Measurements from ENCODE around the gene MICB.
"Not testable (repeated sequence)": the region's sequence is repeated elsewhere in the genome, so short reads cannot be mapped to it uniquely, and the experiment has no call there.

Gene MICB

DNA sequence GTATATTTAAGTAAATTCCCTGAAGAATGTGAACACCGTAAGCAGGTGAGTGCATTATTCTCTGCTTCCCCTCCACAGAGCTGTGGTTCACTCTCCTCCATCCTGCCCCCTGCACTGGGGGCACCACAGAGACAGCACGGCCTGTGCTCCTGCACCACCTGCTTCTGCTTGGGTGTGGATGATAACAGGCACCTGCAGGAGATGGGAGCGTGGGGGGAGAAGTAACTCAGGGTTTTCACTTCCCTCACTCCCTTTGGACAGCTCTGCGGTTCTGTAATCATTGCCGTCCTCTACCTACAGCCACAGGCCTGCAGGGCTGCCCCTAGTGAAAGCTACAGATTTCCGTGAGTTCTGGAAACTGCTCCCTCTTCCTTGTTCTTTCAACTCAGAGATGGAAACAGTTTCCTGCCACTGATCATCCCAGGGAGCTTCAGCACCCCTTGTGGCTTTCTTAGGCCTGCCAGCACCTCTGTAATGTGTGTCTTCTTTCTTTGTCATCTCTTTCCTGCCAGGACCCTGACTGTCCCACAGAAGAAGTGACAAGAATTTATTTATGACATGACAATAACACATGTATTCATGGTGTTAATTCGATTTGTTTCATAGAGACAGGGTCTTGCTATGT lies 21.3 kb upstream of the MICB start:
- no peak for DNase-seq

DNA sequence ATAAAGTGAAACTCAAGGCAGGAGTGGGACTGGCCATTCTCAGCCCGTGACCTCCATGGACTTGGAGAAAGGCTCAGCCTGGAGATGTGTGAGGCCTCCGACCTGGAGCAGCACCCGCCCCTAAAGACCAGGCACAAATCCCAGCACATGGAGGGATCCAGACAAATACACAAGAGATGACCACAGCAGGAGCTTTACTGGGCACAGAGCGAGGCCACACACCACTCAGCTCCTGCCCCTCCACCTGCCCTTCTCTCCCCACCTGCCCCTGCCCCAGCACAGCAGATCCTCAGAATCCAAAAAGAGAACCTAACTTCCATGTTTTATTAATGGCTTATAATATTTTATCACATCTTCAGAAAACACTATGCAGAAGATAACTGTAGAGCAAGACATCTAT lies 20.4 kb upstream of the MICB start:
- DNase-seq: no peak

DNA sequence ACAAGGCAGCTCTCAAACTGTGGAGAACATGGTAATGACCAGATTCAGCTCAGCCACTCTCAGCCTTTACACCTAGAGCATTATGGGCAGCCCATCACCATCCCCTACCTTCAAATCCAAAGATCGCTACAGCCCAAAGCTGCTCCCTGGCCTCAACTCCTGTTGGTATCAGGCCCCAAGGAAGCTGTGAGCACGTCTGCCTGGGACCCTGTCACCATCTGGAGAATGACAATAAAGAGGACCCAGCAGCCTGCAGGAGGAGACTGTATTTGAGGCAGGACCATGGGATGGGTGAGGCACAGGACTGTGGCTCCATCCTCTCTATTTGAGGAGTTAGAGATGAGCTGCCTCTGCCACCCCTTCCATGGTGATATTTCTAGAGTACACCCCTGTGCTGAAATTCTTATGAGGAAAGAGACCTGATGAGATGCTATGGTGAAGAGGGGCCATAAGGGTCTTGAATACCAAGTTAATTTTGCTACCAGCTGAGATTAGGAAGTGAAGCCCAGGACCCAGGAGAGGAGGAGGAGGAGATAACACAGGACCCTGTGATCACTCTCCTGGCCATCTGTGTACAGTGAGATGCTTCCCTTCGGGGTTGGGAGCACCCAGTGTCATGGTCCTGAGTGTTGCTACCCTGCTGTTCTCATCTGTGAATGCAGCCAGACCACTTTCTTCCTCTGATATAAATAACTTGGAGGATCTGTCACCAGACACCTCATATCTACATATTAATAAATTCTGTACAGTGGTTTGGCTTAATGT lies 19.6 kb upstream of the MICB start:
- no peak for DNase-seq

DNA sequence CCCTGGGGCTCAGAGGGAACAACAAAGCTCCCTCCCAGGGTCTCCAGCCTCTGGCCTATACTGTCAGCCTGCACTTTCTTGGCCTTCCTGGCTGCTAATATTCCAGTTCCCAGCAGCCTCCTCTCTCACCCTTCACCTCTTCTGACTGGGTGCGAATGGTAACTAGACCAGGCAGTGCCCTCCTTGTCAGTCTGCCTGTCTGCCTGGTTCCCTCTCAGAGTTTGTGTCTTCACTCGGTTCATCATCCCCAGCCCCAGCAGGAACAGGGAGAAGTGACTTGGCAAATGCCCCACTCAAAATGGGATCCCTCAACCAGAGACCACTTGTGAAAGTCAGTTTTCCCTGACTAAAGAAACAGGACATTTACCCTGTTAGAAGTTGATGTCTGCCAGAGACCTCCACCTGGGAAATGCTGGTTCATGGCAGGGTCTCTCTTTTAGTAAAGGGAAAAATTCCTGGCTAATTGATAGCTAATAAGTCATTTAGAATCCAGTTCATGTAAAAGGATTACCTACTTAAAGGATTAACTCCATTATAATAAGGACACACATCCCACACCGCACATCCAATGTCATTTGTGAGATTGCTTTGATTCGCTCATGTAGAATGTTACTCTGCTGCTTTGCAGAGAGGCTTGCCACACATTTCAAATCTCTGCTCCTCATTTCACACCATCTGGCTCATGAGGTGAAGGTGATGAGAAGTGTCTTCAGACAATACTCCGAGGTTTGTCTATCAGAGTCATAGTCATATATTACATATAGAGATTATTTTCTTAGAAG lies 18.6 kb upstream of the MICB start:
- no peak for DNase-seq

DNA sequence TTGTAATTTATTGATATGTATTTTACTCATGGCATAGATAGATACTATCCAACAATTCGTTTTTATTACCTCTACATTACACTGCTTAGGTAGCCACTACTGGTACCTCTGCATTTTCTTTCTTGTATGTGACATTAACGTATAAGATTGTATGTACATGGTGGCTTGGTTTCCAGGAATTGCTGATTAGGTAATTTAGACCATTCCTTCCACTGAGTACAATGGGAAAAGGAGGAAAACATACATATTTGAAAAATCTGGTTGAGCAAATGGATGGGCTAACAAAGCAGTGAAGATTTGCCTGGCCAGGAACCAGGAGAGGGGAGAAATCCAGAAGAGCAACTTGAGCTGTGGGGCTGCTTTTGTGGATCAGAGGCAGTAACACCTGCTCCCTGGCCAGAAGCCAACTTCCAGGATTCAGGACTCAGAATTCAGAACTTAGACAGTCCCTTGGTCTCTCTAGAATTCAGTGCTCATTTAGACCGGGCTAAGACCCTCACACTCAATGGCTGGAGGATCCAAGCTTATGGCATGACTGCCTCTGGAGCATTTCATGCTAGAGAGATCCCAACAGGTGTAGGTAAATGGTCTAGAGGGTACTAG lies 17.9 kb upstream of the MICB start:
- DNase-seq: no peak

DNA sequence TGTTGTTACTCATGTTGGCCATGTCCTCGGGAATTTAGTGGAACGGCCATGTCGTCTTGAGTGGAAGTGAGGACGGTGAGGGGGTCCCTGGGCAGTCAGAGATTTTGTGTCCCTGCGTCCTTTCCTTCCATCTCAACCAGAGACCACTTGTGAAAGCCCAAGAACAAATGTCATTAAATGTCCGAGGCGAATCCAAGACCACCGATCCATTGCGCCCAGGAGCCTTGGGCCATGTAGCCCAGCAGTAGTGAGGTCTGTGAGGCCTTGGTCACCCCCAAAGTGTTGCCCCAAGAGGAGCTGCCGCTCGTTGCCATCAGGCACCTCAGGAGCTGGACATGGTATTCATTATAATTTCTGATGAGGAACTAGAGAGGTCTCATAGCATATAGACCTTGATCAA lies 17.4 kb upstream of the MICB start:
- DNase-seq: no peak

DNA sequence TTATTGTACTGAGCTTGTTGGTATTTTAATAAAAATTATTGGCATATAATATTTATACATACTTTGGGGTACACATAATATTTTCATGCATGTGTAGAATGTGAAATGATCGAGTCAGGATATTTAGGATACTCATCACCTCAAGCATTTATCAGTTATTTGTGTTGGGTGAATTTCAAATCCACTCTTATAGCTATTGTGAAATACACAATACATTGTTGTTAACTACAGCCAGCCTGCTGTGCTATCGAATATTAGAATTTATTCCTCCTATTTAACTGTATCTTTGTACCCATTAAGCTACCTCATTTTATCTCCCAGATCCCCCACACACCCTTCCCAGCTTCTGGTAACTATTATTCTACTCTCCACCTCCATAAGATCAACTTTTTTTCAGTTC lies 14.6 kb upstream of the MICB start:
- DNase-seq: no peak

DNA sequence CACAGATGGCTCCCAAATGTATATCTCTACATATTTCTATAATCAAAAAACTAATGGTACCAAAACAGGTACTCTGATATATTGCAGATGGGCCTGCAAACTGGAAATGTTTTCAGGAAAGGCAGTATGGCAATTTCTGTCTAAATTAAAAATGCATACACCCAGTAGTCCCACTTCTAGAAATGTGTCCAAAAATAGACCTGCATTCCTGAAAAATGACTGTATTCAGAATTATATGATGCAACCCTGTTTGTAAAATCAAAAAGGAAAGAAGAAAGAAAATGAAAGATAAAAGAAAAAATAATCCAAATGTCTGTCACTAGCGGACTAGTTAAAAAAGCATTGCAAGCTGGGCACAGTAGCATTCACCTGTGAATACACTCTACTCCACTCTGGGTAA lies 12.9 kb upstream of the MICB start:
- DNase-seq: no peak

DNA sequence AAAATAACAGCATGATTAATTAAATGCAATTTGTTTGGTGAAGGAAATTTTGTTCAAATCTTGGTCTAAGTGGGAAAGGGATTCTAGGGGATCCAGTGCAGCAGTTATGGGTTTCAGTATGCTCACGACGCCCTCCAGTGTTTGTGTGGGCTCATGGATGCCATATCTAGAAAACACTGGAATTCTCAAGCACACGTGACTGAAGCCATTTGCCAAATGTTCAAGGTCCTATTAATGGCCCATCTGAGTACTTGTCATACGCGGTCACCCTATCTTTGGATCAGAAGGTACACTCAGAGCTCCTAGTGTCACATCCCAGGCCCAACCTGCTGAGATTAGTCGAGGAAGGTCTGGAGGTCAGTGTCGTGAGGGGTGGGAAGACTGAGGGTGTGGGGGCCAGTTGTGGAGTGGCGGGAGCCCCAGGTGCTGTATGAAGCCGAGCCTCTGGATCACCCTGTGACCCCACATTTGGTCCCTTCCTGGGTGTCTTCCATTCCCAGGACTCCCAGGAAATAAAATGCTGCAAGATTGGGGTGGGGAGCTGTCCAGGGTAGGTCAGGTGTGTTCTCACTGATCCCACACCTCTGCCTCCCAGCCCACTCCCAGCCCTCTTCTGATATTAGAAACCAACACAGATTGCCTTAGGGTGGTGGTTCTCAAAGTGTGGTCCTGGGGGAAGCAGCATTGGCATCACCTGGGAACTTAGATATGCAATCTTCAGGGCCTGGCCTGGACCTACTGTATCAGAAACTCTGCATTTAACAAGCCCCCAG lies 11.7 kb upstream of the MICB start:
- not testable (repeated sequence) for DNase-seq

DNA sequence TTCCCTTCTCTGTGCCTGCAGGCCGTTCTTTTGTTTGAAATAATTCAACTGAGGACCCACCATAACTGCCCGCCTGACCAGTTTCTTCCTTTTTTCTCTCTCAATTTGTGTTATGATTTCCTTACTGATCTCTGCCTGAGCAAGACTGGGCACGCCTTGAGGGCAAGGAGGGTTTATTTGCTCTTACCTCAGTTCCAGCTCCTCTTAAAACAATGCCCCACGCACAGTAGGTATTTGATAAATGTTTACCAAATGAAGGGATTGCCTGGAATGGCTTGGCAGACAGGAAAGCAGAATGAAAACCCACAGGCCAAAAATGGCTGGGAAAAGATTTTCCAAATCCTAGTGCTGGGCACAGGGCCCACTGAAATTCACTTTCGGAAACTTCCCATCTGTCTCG lies 10.3 kb upstream of the MICB start:
- DNase-seq: not testable (repeated sequence)

DNA sequence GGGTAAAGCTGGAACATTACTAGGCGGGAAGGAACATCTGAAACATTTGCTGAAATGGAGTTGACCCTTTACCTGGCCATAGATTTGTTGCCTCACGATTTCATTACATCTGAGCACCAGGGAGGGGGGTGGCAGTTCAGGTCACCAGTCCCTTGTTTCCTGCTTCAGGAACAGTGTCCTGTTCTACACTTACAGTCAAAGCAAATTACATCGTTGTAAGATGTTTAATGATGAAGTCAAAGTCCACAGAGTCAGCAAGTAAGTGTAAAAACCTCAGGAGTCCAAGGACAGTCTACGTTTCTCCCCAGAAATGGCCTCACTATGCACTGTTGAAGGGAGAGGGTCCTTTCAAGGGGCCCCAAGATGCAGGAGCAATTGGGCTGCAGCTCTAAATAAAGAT lies 8.9 kb upstream of the MICB start:
- DNase-seq: no peak

DNA sequence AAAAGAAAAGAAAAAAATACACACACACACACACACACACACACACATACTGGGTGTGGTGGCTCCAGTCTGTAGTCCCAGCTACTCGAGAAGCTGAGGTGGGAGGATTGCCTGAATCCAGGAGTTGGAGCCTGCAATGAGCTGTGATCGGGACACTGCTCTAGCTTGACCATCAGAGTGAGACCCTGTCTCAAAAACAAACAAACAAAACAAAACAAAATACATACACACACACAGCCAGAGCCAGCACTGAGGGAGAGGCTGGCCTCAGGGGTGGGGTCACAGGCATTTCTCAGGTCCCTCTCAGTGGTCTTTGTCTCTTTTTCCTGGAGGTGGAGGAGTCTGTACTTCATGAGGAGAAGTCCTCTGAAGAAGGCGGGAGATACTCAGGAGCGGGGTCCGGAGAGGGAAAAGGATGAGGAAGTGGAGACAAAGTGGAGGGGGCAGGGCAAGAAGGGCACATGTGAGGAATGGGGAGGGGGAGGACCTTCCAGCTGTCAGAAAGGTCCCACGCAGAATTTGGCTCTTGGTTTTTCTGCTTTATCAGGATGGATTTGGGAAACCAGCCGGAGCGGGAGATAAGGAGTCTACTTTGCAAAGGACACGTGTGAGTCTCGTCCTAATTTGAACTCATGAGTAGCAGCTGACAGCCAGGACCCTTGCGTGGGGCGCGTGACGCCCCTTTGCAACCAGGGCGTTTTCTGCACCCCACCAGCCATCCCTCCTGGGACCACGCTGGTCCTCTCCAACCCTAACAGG lies 7.7 kb upstream of the MICB start:
- DNase-seq: no peak

DNA sequence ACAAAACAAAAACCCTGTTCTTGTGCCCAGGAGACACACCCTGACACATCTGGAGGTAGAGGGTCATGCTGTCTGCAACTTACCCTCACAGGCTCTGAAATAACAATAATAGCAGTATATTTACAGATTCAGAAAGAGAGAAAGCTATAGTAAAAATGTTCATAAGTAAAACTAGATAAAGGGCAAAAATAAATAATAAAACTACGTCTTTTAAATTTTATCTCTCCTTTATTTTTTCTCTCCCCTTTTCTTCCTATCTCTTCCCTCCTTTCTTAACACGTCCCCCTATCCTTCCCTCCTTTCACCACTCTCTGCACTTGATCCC lies 4.4 kb upstream of the MICB start:
- not testable (repeated sequence) for DNase-seq

DNA sequence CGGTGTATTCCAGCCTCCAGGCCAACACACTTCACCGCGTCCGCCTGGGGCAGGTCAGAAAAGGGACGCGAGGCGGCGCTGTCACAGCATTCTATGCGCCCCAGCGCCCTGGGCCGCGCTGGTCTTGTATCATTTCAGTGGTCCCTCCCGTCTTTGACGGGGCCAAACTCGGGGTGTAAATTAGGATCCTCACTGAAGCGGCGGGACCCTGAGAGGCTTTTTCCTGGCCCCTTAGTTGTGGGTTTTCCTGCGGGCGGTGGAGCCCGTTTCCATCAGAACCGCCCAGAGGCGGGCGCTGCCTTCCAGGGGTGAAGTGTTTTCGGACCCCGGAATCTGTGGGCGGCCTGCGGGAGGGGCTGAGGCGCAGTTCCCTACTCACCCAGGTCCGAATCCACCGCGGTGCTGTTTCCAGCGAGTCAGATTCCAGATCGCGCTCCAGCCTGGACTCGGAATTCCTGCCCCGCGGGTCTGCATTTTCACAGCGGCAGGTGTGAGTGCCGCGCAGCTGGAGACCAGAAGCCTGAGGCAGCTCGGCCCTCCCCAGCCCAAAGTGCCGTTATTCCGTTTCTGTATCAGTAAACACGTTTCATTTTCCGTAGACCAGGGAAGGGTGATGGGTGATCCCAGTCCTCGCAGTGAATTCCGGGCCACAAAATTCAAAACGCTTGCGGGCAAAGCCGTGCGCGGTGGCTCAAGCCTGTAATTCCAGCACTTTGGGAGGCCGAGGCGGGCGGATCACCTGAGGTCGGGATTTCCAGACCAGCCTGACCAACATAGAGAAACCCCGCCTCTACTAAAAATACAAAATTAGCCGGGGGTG lies 3.9 kb upstream of the MICB start:
- peak; percentile 90 for DNase-seq

DNA sequence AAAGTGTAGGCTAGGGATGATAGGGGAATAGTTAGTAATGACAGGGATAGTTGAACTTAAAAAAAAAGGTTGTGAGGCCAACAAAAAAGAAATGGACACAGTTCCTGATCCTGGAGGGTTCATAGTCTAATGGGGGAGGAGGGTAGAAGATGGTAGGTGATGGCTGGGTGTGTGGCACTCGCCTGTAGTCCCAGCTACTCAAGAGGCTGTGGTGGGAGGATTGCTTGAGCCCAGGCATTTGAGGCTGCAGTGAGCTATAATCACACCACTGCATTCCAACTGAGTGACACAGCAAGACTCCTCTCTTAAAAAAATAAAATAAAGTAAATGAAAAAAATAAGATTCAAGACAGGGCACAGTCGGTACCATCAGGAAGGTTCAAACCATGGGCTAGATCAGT lies 2.4 kb upstream of the MICB start:
- DNase-seq: no peak

DNA sequence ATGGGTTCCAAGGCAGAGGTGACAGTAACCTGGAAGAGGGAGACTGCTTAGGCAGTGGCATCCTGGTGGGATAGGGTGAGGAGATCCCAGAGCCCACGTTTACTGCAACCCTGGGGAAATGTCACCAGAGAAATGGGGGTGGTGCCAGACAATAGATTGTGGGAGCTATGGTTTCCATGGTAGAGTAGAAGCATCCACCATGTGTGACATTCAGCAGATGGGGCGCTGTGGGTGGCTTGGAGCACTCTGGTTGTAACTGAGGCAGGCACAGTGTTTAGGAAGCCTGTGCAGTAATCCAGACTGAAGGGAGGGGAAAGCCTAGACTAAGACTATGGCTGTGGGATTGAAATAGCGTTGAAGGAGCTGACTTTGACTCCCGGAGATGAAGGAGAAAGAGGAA lies 1.1 kb upstream of the MICB start:
- DNase-seq: not testable (repeated sequence)

DNA sequence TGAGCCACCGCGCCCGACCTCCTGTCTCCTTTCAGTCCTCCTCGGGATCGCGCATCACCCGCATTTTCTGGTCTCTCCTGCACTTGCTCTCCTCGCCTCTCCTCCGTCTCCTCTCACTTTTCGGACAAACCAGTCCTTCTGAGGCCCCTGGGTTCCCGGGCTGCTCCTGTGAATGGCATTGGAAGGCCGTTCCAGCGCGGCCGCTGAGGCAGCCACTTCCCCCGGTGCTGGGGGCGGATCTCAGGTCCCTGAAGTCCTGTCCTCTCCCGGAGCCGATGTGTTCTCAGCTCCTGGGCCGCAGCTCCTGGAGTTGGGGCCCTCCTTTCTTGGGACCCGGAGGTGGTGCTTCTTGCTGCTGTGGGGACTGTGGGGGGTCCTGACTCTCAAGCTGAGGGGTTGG lies 803 bp downstream of the MICB start:
- DNase-seq: no peak

DNA sequence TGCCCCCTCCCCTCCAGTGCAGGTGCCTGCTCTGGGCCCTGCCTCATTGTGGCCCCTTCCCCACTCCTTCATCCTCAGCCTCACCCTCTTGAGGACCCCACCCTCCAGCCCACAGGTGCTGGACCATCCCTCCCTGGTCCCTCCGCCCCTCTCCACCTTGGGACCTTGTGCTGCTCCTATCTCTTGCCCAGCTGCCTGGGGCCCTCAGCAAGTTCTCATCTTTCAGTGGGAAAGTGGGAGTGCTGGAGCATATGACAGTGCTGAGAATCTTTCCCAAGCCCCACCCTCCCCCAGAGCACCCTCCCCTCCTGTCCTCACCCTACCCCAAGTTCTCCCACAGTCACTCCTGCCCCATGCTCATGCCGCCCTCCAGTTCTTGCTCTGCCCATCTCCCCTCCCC lies 1.7 kb downstream of the MICB start:
- DNase-seq: not testable (repeated sequence)

DNA sequence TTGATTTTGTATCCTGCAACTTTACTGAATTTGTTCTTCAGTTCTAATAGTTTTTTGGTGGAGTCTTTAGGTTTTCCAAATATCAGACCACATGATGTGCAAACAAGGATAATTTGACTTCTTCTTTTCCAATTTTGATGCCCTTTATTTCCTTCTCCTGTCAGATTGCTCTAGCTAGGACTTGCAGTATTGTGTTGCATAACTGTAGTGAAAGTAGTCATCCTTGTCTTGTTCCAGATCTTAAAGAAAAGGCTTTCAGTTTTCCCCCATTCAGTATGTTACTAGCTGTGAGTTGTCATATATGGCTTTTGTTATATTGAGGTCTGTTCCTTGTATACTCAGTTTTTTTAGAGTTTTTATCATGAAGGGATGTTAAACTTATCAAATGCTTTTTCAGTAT lies 4.6 kb downstream of the MICB start:
- DNase-seq: no peak

DNA sequence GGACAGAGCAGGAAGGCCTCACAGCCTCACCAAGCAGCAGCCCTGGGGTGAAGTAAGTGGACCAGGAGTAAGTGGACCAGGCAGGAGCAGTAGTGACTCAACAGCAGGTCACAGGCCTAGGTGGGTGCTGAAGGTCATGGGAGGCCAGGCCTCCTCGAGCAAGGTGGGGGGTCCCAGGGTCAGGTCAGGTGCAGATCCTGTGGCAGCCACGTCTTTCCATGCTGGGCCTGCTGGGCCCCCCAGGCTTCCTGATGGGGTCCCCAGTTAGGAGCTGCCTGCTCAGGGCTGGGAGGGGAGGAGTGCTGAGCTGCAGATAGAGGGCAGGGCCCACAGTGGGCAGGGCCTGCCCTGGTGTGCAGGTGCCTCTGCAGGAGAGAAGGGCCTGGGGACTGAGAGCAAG lies 11.1 kb downstream of the MICB start:
- DNase-seq: not testable (repeated sequence)

DNA sequence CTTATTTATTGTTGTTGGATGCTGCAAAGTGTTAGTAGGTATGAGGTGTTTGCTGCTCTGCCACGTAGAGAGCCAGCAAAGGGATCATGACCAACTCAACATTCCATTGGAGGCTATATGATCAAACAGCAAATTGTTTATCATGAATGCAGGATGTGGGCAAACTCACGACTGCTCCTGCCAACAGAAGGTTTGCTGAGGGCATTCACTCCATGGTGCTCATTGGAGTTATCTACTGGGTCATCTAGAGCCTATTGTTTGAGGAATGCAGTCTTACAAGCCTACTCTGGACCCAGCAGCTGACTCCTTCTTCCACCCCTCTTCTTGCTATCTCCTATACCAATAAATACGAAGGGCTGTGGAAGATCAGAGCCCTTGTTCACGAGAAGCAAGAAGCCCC lies 12.1 kb downstream of the MICB start:
- no peak for DNase-seq

Measured in activated CD8-positive, alpha-beta memory T cell treated with anti-CD3 and anti-CD28 coated beads, Interleukin-2, amount 50 U/mL, for 48 hours (primary cell).